ENCODE results near the gene SLC39A7. TPM values are rescaled to one million over a fixed set of nuclear protein-coding genes. Genes with fewer than 3 reads are reported as not detected.

The SLC39A7 gene
- total and polyA plus RNA-seq, 8 donors: 41.6 to 111 (median 64.5) TPM

GRCh38 chr6:33156964-33157363 is 43.7 kb upstream of the SLC39A7 start:
- H3K27me3 ChIP-seq: peaks cover 0 to 3% (median 0%) of the 10 kb centered on the region in 4 donors
- H3K4me1 ChIP-seq: no peaks in the 10 kb centered on the region
- H3K9me3 ChIP-seq: no peaks in the 10 kb centered on the region
- DNase-seq (no peak), FAIRE-seq (no peak), ATAC-seq (no peak)
- no peaks in the 10 kb centered on the region for H3K36me3 ChIP-seq
- no peak for TF ChIP-seq CTCF (IDR thresholded peaks at IDR 0.05)
- WGBS, 2 donors: 63 to 90% methylated on average over 2 of the region's 2 CpGs
- intact Hi-C loops (cut with DNase I): no loop called here
- H3K4me3 ChIP-seq: no peak overlapping the region
- H3K27ac ChIP-seq: no peak overlapping the region

- FAIRE-seq (no peak), DNase-seq (no peak), ATAC-seq (no peak)
- no peaks in the 10 kb centered on the region for H3K9me3 ChIP-seq
- no peaks in the 10 kb centered on the region for H3K36me3 ChIP-seq
- H3K4me3 ChIP-seq: no peak overlapping the region
- no peaks in the 10 kb centered on the region for H3K27me3 ChIP-seq
- WGBS, 2 donors: 76 to 84% methylated on average over 11 of the region's 11 CpGs
- TF ChIP-seq CTCF (IDR thresholded peaks at IDR 0.05): no peak
- no peaks in the 10 kb centered on the region for H3K4me1 ChIP-seq
- H3K27ac ChIP-seq: no peak overlapping the region
- intact Hi-C loops (cut with DNase I): loop anchor here in 2 of 3 donors (5.0 to 10.0 kb wide), 2 partner anchors 75 to 87 kb away; no protein-coding TSS in a partner anchor
These were observed 40.6 kb upstream of the SLC39A7 start for GRCh38 chr6:33160096-33160495.

GRCh38 chr6:33160728-33161344 is 39.8 kb upstream of the SLC39A7 start:
- FAIRE-seq: peak; percentile 61
- intact Hi-C loops (cut with DNase I): loop anchor here in 2 of 3 donors (5.0 to 10.0 kb wide), 2 partner anchors 74 to 86 kb away; no protein-coding TSS in a partner anchor
- Histone ChIP-seq H3K27ac (no peak overlapping the region), H3K36me3 (no peaks in the 10 kb centered on the region), H3K27me3 (no peaks in the 10 kb centered on the region), H3K4me1 (no peaks in the 10 kb centered on the region), H3K4me3 (no peak overlapping the region), H3K9me3 (no peaks in the 10 kb centered on the region)
- no peak for DNase-seq
- TF ChIP-seq CTCF (IDR thresholded peaks at IDR 0.05): no peak
- peak in 3 of 4 donors; percentile 34 to 52 (median 44) for ATAC-seq
- 35 to 41% methylated on average over 13 of the region's 13 CpGs for WGBS, 2 donors

GRCh38 chr6:33161354-33162331 is 39.0 kb upstream of the SLC39A7 start:
- FAIRE-seq (no peak), DNase-seq (peak; percentile 71 to 95 (median 83)), ATAC-seq (peak; percentile 96 to 98 (median 98))
- H3K36me3 ChIP-seq: no peaks in the 10 kb centered on the region
- H3K27me3 ChIP-seq: no peaks in the 10 kb centered on the region
- H3K4me1 ChIP-seq: no peaks in the 10 kb centered on the region
- no peak overlapping the region for H3K27ac ChIP-seq
- peak; percentile 90 to 96 (median 93) for TF ChIP-seq CTCF (IDR thresholded peaks at IDR 0.05)
- H3K9me3 ChIP-seq: no peaks in the 10 kb centered on the region
- H3K4me3 ChIP-seq: peak overlapping the region; percentile 36 to 48 (median 42)
- intact Hi-C loops (cut with DNase I): loop anchor here in 2 of 3 donors (5.0 to 10.0 kb wide), 2 partner anchors 73 to 86 kb away; no protein-coding TSS in a partner anchor
- WGBS, 2 donors: 6 to 7% methylated on average over 51 to 58 of the region's 58 CpGs
